DND-41 (cell line): ENCODE data around the gene NDUFA8.
A peak's percentile ranks its signal among the peaks of the same experiment; 100 is the strongest.

Experiments
- CTCF ChIP-seq: IDR thresholded peaks from 2 replicates; pipeline ENCODE4 v1.5.1; 2012; ENCODE audit warnings: borderline replicate concordance, low read length, moderate library complexity, mild to moderate bottlenecking; ENCODE audit not compliant: poor library complexity, severe bottlenecking; ENCODE audit errors: extremely low read depth
- EZH2 ChIP-seq: IDR thresholded peaks from 3 replicates; pipeline ENCODE4 v1.6.1; 2012; ENCODE audit warnings: borderline replicate concordance, low read depth, mild to moderate bottlenecking, moderate library complexity, low read length, inconsistent platforms; ENCODE audit not compliant: severe bottlenecking

- TF ChIP-seq CTCF (peak; percentile 75), EZH2 (no peak)
These were observed 60.2 kb downstream of the NDUFA8 start for GRCh38 chr9:122099271-122099869.
